Fibroblast of peridontal ligament (primary cell): ENCODE results near the gene MAP2K3.
"Not testable (repeated sequence)": the region's sequence is repeated elsewhere in the genome, so short reads cannot be mapped to it uniquely, and the experiment has no call there.

Experiments used
- DNase-seq: peaks from one replicate; pipeline ENCODE4 v3.0.0-alpha.2; 2010; ENCODE audit errors: extremely low read depth

MAP2K3 gene

DNA sequence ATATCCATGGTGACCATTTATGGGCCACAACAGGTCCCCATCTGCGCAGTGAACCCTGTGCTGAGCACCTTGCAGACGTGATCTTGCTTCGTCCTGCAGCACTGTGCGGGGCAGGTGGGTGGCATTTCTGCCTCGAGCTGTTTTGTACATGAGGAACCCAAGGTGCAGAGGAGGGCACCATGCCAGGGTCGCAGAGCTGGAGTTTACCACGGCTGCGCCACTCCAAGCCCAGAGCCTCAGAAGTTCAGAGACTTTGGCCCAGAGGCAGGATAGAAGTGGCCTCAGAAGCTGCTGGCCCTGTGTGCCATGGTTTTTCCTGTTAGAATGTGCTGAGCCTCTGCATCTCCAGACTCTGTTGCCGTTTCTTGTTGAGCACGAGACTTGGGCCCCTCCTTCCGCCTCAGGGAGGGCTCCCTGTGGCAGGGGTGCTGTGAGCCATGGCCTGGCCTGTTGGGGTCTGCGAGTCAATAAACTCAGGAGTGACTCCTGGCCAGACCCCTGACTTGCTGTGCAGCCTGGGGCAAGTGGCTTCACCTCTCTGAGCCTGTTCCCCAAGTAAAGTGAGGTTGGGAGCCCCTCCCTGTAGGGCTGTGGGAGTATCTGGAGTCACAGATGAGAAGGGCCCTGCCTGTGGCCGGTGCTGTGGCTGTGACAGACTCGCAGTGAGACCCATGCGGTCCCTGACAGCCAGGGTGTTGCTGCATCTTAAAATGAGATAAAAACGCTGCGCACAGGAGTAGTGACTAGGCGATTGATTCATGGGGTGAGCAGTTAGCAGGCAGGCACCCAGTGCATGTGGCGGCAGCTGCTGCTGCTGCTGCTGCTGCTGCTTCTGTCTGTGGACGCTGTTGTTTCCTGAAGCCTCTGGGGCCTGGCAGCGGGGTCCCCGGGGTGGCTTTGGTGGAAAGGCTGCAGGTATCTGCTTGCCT is 11.8 kb downstream of the MAP2K3 start:
- no peak for DNase-seq

DNA sequence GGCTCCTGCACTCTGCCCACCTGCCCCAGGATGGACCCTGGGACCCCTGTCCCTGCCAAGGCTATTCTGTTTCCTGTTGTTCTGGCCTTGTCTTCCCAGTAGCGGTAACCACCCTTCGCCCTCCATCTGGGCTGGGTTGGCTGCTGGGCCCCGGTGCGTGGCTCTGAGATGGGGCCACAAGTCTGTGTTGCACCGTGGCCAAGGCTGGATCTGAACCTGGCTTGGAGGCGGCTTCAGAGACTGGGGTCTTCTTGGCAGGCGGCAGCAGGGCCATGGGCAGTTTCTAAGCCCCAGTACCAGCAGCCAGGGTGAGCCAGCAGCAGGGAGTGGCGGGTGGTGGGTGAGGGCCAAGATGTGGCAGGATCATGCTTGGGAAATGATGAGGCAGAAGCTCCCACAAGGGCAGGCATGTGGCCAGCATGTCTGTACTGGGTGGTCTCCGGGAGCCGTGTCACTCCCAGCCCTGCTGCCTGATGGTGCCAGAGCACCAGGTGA is 12.6 kb downstream of the MAP2K3 start:
- DNase-seq = peak; percentile 21

DNA sequence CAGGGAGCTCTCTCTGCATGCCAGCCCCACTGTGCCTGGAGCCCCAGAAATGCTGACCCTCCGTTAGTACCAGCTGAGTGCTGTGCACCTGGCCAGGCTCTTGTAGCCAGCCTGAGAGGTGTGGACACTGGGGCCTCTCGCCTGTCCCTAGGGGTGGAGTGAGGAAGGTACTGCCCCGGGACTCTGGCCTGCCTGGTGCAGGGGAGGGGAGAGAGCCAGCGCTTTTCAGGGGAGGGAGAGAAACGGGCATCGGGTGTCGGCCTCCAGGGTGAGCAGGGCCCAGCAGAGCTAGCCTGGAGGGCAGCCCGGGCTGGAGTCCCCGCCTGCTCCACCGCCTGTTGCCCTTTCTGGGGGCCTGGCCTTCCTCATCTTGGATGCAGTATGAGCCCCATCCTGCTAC is 13.1 kb downstream of the MAP2K3 start:
- no peak for DNase-seq

DNA sequence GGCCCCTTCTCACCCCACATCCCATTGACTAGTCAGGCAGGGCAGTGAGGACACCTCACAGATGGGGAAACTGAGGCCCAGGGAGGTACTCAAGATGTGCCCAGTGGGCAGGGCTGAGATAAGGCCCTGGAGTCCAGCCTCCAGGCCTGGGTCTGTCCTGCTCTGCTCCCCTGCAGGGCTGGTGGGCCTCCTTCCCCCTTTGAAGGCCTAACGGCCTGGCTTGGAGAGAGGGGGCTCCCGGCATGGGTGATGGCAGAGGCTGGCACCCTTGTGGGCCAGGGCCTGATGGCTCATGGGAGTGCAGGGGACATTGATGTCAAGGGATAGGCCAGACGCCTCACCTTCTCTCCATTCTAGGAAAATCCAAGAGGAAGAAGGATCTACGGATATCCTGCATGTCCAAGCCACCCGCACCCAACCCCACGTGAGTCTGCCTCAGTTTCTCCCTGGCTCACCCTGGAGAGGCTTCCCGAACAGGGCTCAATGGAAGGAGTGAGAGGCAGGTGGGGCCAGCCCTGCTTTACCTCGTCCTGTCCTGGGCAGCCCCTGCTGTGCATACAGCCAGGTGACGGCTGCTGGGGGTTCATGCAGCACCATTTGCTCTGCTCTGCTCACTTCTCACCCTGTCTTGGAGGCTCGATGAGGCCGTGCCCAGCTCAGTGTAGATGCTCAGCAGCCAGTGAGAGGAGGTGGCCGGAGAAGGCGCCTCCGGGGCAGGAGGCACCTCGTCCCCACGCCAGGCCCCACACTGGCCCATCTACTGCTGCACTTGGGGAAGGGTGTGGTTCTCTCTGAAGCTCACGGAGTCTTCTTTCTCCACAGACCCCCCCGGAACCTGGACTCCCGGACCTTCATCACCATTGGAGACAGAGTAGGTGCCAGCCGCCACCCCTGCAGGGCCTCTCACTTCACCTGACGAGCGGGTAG is 13.8 kb downstream of the MAP2K3 start:
- no peak for DNase-seq

DNA sequence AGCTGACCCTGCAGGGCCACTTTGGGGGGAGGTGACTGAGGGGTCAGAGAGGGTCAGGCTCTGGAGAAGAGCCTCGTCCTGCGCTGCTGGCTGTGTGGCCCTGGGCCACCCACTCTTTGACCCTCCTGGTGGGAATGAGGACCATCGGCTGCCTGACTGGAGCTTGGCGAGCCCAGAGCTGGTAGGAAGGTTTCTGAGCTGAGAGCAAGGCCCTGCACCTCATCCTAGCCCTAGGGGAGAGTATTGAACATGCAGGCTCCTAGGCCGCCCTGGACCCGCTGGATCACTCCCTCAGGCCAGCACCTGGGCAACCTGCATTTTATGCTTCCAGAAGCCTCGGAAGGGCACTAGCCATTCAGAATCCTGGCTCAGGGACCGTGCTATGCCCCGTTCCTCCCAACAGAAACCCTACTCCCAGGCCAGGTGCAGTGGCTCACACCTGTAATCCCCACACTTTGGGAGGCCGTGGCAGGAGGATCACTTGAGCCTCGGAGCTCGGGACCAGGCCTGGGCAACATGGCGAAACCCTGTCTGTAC is 14.5 kb downstream of the MAP2K3 start:
- no peak for DNase-seq

DNA sequence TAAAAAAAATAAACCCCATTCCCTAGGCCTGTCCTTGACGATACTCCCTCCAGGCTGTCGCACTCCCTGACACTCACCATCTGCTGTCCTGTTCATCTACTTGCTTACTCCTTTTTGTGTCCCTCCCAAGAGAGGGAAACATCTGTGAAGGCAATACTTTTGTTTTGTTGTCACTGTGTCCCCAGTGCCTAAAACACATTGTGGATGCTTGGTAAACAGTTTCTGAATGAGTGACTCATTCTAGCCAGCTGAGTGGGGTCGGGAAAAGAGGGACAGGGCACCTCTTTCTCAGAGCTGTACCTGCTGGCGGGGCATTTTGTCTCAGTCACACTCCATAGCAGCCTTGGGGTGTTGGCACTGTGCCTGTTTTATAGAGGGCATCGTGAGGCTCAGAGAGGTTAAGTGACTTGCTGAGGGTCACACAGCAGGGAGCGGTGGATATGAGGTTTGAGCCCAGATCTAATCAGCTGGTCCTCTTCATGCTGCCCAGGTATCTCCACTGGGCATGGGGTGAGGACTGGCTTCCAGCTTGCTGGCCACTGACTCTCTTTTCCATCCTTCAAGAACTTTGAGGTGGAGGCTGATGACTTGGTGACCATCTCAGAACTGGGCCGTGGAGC is 15.6 kb downstream of the MAP2K3 start:
- DNase-seq = no peak

DNA sequence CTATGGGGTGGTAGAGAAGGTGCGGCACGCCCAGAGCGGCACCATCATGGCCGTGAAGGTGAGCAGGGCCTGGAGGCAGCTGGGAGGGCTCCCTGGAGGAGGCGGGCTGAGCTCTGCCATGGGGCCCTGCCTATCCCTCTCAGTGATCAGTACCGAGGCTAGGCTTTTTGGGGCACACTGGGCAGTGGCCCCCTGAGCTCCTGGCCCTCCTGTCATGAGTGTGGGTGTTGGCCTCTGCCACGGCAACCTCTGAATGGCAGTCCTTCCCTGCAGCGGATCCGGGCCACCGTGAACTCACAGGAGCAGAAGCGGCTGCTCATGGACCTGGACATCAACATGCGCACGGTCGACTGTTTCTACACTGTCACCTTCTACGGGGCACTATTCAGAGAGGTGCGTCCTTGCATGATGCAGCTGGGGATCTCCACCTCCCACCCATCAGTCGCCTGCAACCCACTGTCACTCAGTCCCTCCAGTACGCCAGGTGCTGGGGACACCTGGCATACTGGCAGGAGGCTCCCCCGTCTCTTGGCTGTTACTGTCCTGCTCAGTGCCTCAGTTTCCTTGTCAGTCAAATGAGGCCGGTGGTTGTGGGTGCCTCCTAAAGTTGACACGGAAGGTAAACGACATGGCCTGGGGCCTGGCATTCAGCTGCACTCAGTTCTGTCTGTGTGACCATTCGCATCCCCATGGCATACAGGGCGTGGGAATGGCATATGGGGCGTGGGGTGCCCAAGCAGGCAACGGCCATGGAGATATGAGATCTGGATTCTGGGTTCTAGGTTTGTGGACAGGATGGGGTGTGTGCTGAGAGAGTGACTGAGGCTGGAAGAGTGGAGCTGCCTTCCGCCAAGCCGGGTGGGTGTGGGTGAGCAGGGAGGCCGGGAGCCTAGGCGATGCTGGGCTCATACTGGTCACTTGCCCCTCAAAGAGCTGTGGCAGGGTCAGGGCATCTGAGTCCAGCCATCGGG is 16.4 kb downstream of the MAP2K3 start:
- no peak for DNase-seq

DNA sequence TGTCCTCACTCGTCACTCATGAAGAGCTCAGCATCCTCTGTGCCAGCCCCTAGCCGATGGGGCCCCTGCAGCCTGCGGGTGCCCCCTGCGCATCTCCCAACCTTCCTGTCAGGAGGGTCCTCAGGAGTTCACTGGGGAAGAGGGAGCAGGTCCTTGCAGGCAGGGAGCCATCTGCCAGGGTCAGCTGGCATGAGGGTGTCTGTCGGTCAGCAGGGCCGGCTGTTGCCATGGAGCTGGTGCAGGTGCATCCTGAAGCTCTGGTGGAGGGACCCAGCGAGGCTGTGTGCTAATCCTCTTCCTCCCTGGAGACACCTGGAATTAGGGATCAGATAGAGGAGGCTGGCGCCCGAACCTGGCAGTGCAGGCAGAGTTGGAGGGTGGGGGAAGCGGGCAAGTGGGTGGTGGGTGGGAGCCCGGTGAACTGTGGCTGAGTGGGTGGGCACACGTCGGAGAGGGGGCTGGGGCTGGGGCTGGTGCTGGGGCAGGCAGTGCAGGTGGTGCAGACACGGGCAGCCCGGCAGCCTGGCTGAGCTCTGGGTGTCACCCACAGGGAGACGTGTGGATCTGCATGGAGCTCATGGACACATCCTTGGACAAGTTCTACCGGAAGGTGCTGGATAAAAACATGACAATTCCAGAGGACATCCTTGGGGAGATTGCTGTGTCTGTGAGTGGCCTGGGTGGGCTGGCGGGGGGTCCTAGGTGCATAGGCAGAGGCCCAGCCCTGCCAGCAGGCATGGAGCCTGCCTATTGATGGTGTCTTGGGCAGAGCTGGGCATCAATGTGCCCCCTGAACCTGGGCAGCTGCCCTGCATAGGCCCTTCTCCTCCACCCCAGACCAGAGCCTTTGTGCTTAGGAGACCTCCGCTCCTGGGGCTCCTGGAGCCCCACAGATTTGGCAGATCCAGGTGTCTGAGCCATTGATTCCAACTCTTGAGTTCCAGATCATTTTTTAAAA is 17.4 kb downstream of the MAP2K3 start:
- DNase-seq = no peak

DNA sequence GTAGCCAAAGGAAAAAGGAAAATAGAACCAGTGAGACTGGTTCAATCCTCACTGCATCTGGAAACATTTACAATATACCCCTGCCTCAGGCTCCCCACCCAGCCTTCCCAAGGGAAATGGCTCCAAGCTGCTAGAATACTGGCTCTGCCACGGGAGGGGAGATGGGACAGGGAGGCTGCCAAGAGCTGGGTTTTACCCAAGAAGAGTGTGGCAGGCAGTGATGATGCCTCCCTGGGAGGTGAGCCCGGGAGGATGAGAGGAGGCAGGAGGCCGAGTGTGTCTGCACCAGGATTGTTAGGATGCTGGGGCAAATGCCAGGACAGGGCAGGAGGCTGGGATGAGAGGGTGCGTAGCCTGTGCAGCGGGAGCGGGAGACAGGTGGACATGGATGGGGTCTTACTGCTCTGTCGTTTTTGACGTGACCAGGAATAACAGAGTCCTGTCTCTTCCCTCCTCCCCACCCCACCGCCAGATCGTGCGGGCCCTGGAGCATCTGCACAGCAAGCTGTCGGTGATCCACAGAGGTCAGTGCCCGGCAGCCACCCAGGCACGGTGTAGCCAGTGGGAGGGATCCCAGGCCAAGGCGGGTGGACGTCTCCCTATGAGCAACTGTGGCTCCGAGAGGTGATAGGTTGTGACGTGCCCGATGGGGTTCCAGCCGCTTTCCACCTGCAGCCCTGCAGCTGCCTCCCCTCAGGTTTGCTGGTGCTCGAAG is 18.4 kb downstream of the MAP2K3 start:
- no peak for DNase-seq

DNA sequence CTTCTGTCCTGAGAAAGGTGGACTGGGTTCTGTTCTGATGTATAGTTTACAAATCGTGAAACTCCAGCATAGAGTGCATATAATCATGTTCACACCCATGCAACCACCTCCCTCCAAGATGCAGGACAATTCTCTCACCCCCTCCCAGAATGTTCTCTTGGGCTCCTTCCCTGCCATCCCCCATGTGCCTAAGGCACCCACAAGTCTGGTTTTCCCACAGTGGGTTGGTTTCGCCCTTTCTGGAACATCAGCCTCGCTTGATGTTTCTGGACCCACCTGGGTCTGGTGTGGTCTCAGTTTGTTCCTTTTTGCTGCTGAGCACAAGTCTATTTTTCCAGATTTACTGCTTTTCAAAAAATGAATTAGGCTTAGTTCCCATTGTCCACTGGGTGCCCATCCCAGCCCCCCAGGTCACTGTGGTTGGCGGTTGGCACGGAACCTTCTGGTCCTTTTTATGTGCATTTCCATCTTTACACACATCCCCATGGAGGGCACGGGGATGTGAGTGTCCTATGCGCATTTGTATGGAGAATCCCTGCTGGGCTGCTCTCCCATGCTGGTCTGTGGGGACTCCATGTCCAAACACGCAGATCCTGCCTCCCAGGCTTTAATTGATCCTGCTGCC is 19.0 kb downstream of the MAP2K3 start:
- DNase-seq = no peak

DNA sequence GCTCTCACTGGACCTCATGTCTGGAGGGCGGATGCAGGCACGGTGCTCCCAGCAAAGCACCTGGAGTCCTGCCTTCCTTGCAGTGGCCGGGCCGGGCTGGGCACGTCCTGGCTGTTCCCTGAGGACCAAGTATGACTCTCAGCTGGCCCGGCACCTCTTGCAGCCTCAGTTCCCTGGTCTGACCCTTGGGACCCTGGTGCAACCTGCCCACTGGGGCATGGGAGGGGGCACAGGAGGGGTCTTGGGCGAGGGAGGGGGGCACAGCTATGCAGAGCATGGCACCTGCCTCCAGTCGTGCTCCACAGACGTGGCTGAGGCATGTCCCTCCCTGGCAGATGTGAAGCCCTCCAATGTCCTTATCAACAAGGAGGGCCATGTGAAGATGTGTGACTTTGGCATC is 19.6 kb downstream of the MAP2K3 start:
- no peak for DNase-seq

DNA sequence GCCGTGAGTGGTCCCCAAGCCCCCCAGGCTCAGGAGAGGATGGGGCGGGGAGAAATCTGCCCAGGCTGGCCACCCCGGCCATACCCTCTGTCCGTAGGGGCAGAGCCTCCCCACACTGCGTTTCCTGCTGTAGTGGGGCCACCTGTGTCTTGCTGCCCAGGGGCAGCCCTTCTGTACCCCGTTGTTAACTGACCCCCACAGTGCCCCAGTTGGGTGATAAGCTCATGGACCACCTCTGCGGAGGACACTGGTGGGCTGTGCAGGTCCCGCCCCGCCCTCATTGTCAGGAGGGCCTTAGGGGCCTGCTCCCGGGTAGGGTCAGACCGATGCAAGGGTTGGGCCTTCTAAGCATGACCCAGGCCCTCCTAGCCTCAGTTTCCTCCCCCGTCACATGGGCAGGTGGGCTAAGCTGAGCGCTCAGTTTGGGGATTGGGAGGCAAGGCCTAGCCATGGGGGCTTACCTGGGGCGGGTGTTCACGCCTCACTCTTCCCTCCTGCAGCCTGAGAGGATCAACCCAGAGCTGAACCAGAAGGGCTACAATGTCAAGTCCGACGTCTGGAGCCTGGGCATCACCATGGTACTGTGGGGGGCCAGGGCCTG is 20.1 kb downstream of the MAP2K3 start:
- DNase-seq = not testable (repeated sequence)

DNA sequence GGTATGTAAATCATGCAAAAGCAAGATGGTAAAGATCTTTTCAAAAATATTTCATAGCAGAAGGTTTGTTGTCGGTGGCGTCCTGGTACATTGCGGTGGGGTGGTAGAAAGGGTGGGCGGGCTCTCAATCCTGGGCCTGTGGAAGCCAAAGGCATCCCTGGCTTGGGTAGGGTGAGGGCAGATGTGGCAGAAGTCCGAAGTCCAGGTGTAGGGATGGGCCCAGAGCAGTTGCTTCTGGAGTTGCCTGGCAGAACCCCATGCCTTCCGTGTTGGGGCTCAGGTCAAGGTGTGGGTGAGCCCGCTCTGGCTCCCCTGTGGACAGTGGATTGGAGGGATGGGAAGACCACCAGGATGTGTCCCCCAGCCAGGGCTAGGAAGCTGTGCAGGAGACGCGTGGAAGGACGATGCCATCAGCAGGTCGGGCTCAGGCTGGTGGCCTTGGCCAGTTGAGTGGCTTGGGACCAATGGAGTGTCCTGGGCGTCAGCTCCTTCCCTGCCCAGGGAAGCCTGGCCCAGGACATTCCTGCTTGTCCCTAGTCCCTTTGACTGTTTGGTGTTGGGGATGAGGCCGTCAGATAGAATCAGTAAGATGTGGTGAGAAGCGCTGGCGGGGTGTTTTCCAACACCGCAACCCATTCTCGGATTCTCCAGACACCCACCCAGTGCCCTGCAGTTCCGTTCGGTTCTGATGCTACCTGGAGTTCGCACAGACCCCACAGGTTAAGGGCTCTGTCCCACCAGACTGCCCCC is 21.1 kb downstream of the MAP2K3 start:
- not testable (repeated sequence) for DNase-seq

DNA sequence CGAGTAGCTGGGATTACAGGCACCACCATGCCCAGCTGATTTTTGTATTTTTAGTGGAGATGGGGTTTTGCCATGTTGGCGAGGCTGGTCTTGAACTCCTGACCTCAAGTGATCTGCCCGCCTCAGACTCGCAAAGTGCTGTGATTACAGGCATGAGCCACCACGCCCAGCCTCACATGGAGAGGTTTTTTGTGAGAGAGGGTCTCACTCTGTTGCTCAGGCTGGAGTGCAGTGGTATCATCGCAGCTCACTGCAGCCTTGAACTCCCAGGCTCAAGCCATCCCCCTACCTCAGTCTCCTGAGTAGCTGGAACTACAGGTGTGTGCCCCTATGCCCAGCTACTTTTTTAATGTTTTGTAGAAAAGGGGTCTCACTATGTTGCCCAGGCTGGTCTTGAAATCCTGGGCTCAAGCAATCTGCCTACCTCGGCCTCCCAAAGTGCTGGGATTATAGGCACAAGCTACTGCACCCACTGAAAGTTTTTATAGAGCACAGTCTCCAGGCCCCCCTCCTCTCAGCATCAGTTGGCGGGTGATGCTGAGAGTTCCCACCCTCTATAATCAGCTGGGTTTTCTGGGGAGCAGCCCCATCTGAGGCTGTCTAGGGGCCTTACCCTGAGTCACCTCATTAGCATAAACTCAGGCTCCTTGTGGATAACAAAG is 22.2 kb downstream of the MAP2K3 start:
- not testable (repeated sequence) for DNase-seq

DNA sequence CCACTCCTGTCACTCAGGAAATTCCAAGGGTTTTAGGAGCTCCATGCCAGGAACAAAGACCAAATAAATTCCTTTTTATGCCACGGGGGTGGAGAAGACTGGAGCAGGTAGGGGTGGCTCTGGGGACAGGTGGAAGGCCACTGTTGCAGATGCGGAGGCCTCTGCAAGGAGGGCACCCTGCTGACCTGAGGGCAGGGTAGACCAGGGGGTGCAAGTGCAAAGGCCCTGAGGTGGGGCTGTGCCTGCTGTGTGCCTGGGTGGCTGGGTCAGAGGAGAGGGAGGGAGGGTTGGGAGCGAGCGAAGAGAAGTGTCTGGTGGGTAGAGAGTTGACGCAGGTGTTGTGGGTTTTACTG is 22.7 kb downstream of the MAP2K3 start:
- not testable (repeated sequence) for DNase-seq

DNA sequence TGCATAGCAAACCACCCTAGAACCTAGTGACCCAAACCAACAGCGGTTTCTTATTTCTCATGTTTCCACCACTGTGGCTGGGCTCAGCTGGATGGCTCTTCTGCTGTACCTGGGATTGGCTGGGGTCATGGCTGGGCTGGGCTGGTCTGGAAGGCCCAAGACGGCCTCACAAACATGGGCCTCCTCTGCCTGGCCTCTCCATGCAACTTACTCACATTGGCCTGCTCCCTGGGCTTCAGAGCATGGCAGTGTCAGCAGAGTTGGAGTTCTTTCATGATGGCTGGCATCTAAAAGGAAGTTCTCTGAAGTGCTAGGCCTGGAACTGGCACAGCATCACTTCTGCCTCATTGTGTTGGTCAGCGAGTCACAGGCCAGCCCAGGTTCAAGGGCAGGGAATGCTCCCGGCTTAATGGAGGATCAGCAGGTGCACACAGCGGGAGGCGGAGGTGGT is 24.4 kb downstream of the MAP2K3 start:
- not testable (repeated sequence) for DNase-seq
